HCT116 (cell line): Measurements from ENCODE around the gene ZBTB21. TPM values are rescaled to one million over a fixed set of nuclear protein-coding genes. Genes with fewer than 3 reads are reported as not detected.

Source experiments
- ATAC-seq: fragments of 200-7000 bp; cut with Tn5 transposase; 2 replicates; pipeline ENCODE4 v1.9.1; 2020; ENCODE audit warnings: mild to moderate bottlenecking, moderate library complexity
- BruUV-seq: library from RNA; stranded (reverse); fragments of 400-500 nt; replicated peaks from 2 replicates; lab custom pipeline; 2021; lab: Mats Ljungman, UMichigan
- CTCF ChIA-PET: fragments of 300-600 bp; sonication (Branson Sonifier 250); formaldehyde crosslinking; loops from one replicate; lab custom pipeline; 2021; ENCODE audit warnings: antibody characterized with exemption; lab: Charles Lee
- POLR2A ChIA-PET: fragments of 300-600, 350-600 bp; sonication (Branson Sonifier 250); formaldehyde crosslinking; loops from one replicate; lab custom pipeline; 2021; ENCODE audit warnings: antibody characterized with exemption; lab: Charles Lee
- RAD21 ChIA-PET, 2 experiments: fragments of 300-600 bp; sonication (Branson Sonifier 250); formaldehyde crosslinking; loops; one replicate each; lab custom pipeline; 2023; ENCODE audit warnings: low total read pairs in 2 of 2; ENCODE audit not compliant: uncharacterized antibody in 2 of 2, unreplicated experiment in 2 of 2, low non-redundant PET in 1 of 2; lab: Charles Lee
- DNase-seq: peaks from one replicate; pipeline ENCODE4 v3.0.0-alpha.2; 2010; ENCODE audit warnings: low read depth, low spot score
- H2AFZ ChIP-seq: fragments of 200-600 bp; shearing (Covaris generic), sonication (generic); 2 replicates; pipeline ENCODE4 v1.6.1; 2017; ENCODE audit warnings: low read depth, mixed run types, mixed read lengths, antibody characterized with exemption, low read length; ENCODE audit not compliant: poor library complexity, severe bottlenecking
- H3K27ac ChIP-seq: 2 replicates; pipeline ENCODE4 v1.5.1; 2012; ENCODE audit warnings: low read depth, low read length
- H3K27me3 ChIP-seq: fragments of 200-600 bp; sonication (generic); 2 replicates; pipeline ENCODE4 v1.6.1; 2016; ENCODE audit warnings: mixed run types, low read length, mixed read lengths; ENCODE audit not compliant: insufficient read depth
- H3K36me3 ChIP-seq, 2 experiments: fragments of 200-500 bp in 1 of 2; fragments of 200-600 bp in 1 of 2; sonication (Bioruptor generic) in 1 of 2; sonication (generic) in 1 of 2; 2 replicates each; pipeline versions ENCODE4 v1.5.1 to v1.6.1; 2014 to 2016; ENCODE audit warnings: low read length in 2 of 2, inconsistent platforms in 1 of 2, mixed read lengths in 1 of 2, mixed run types in 1 of 2; ENCODE audit not compliant: insufficient read depth in 2 of 2, control insufficient read depth in 1 of 2
- H3K4me1 ChIP-seq, 2 experiments: fragments of 200-600 bp in 1 of 2; sonication (generic) in 1 of 2; 2 replicates each; pipeline versions ENCODE4 v1.5.1 to v1.6.1; 2012 to 2017; ENCODE audit warnings: low read length in 2 of 2, inconsistent platforms in 1 of 2, mild to moderate bottlenecking in 1 of 2, mixed read lengths in 1 of 2, mixed run types in 1 of 2, moderate library complexity in 1 of 2; ENCODE audit not compliant: insufficient read depth in 2 of 2, control insufficient read depth in 1 of 2
- H3K4me2 ChIP-seq: fragments of 200-600 bp; sonication (generic); 2 replicates; pipeline ENCODE4 v1.6.1; 2017; ENCODE audit warnings: mixed run types, low read length, mixed read lengths
- H3K4me3 ChIP-seq, 2 experiments: fragments of 200-600 bp in 1 of 2; sonication (generic) in 1 of 2; replicated peaks in 1 of 2; 2 replicates each; pipeline ENCODE4 v1.5.1; 2011 to 2016; ENCODE audit warnings: low read length in 2 of 2, control low read depth in 1 of 2, low read depth in 1 of 2, mild to moderate bottlenecking in 1 of 2, mixed read lengths in 1 of 2, mixed run types in 1 of 2
- H3K79me2 ChIP-seq: fragments of 200-600 bp; sonication (generic); 2 replicates; pipeline ENCODE4 v1.6.1; 2017; ENCODE audit warnings: mild to moderate bottlenecking, mixed run types, low read length, moderate library complexity, mixed read lengths; ENCODE audit not compliant: insufficient read depth
- H3K9ac ChIP-seq: fragments of 200-600 bp; sonication (generic); 2 replicates; pipeline ENCODE4 v1.6.1; 2016; ENCODE audit warnings: low read length, mixed read lengths
- H3K9me2 ChIP-seq: fragments of 200-600 bp; sonication (generic), shearing (Covaris generic); 2 replicates; pipeline ENCODE4 v1.6.1; 2017; ENCODE audit warnings: mixed run types, mild to moderate bottlenecking, moderate library complexity; ENCODE audit not compliant: insufficient read depth
- H3K9me3 ChIP-seq, 2 experiments: fragments of 200-500 bp in 1 of 2; fragments of 200-600 bp in 1 of 2; sonication (Bioruptor generic) in 1 of 2; sonication (generic) in 1 of 2; 2 replicates each; pipeline ENCODE4 v1.6.1; 2014 to 2017; ENCODE audit warnings: low read length in 2 of 2, mixed read lengths in 2 of 2, inconsistent platforms in 1 of 2, low read depth in 1 of 2, mild to moderate bottlenecking in 1 of 2, mixed run types in 1 of 2, moderate library complexity in 1 of 2; ENCODE audit not compliant: control insufficient read depth in 1 of 2, insufficient read depth in 1 of 2
- H4K20me1 ChIP-seq: fragments of 200-600 bp; sonication (generic), shearing (Covaris generic); 2 replicates; pipeline ENCODE4 v1.6.1; 2017; ENCODE audit warnings: mixed run types, mild to moderate bottlenecking, moderate library complexity; ENCODE audit not compliant: insufficient read depth
- CTCF ChIP-seq, 3 experiments: fragments of 200-600 bp in 1 of 3; sonication (generic) in 1 of 3; IDR thresholded peaks in 2 of 3; conservative IDR thresholded peaks in 1 of 3; 2 replicates each; pipeline ENCODE4 v1.5.1; 2012 to 2017; ENCODE audit warnings: low read depth in 2 of 3, low read length in 2 of 3, antibody characterized with exemption in 1 of 3, borderline replicate concordance in 1 of 3, control low read depth in 1 of 3, mild to moderate bottlenecking in 1 of 3, mixed read lengths in 1 of 3, mixed run types in 1 of 3, moderate library complexity in 1 of 3; ENCODE audit not compliant: insufficient read depth in 1 of 3
- ELF1 ChIP-seq: IDR thresholded peaks from 2 replicates; pipeline ENCODE4 v1.6.1; 2012; ENCODE audit warnings: low read depth, borderline replicate concordance
- EZH2 ChIP-seq: fragments of 200-600 bp; sonication (generic); IDR thresholded peaks from 2 replicates; pipeline ENCODE4 v1.6.1; 2017; ENCODE audit warnings: antibody characterized with exemption, mixed run types
- EZH2phosphoT487 ChIP-seq: fragments of 200-600 bp; IDR thresholded peaks from 2 replicates; pipeline ENCODE4 v1.6.1; 2018; ENCODE audit warnings: antibody characterized with exemption, borderline replicate concordance
- FOSL1 ChIP-seq: IDR thresholded peaks from 2 replicates; pipeline ENCODE4 v1.6.1; 2012; ENCODE audit warnings: low read depth
- RAD21 ChIP-seq: IDR thresholded peaks from 2 replicates; pipeline ENCODE4 v1.6.1; 2012; ENCODE audit warnings: low read depth, mild to moderate bottlenecking
- REST ChIP-seq: IDR thresholded peaks from 2 replicates; pipeline ENCODE4 v1.6.1; 2012; ENCODE audit warnings: low read depth
- SIN3A ChIP-seq: IDR thresholded peaks from 2 replicates; pipeline ENCODE4 v1.6.1; 2012; ENCODE audit warnings: low read depth
- SRF ChIP-seq: IDR thresholded peaks from 2 replicates; pipeline ENCODE4 v1.6.1; 2012; ENCODE audit warnings: low read depth
- ZFX ChIP-seq: fragments of 450-650 bp; IDR thresholded peaks from 2 replicates; pipeline ENCODE4 v1.6.1; 2017
- intact Hi-C: fragments of 100-400 bp; cut with micrococcal nuclease; formaldehyde crosslinking; loops from 2 replicates; pipeline ENCODE4 v1.10.0; 2022
- total RNA-seq: library from RNA; stranded (reverse); gene quantifications from one replicate; pipeline ENCODE4 v1.2.1, GENCODE V29; 2021; ENCODE audit not compliant: unreplicated experiment

ZBTB21 gene
- total RNA-seq, 1 experiment from 2014 or later: 28.7 TPM

- ATAC-seq: no peak
These were observed 12.7 kb upstream of the ZBTB21 start for GRCh38 chr21:42022906-42023305.

More at GRCh38 chr21:42022906-42023305, 12.7 kb upstream of the ZBTB21 start:
- no peak overlapping the region for H3K4me2 ChIP-seq
- H3K4me3 ChIP-seq: no peak overlapping the region
- H3K27ac ChIP-seq: no peak overlapping the region
- 0 out of 2 replicates have a peak, but pooled peaks cover 4% of the 10 kb centered on the region for H3K27me3 ChIP-seq
- BruUV-seq: no TSS peak
- TF ChIP-seq CTCF (IDR thresholded peaks at IDR 0.05 in 2 of 3, conservative IDR thresholded peaks at IDR 0.05 in 1 of 3; ENCODE audit: borderline replicate concordance in 1 of 3, insufficient read depth in 1 of 3, low read depth in 2 of 3, low read length in 2 of 3) (no peak), SRF (no peak), EZH2 (no peak), REST (no peak), ZFX (no peak), EZH2phosphoT487 (no peak), FOSL1 (no peak), ELF1 (no peak), RAD21 (no peak), SIN3A (no peak)
- TF ChIP-seq, all 23 proteins: peak for 0
- Histone ChIP-seq H3K4me1 (peaks cover 0 to 5% of the 10 kb centered on the region in 2 experiments; a peak in 1 of 4 replicates), H3K9me3 (no peaks in the 10 kb centered on the region; a peak in 1 of 4 replicates), H3K9ac (no peak overlapping the region), H2AFZ (no peak overlapping the region), H4K20me1 (no peaks in the 10 kb centered on the region), H3K9me2 (no peaks in the 10 kb centered on the region), H3K79me2 (no peaks in the 10 kb centered on the region), H3K36me3 (no peaks in the 10 kb centered on the region)
- ChIA-PET RAD21 (no interaction called here), POLR2A (no interaction called here), CTCF (no interaction called here)
- DNase-seq: no peak
- intact Hi-C loops: no loop called here
